ENCODE data around the gene PRRG4.

GRCh38 chr11:32829680-32830412 lies at the start of gene PRRG4:
- TF ChIP-seq MYC (CRISPR knock-in tag; IDR thresholded peaks at IDR 0.05; ENCODE audit: borderline replicate concordance), result no peak
- no peak for TF ChIP-seq CENPT (CRISPR knock-in tag; IDR thresholded peaks at IDR 0.05; ENCODE audit: low read depth)
- TF ChIP-seq SMAD3 (CRISPR knock-in tag; IDR thresholded peaks at IDR 0.05), result no peak
- TF ChIP-seq CTCF (CRISPR knock-in tag; IDR thresholded peaks at IDR 0.05), result no peak
- TF ChIP-seq FOXA1 (IDR thresholded peaks at IDR 0.05), result no peak
- no peak for TF ChIP-seq FOXA1 (CRISPR knock-in tag; IDR thresholded peaks at IDR 0.05)
- no peak for TF ChIP-seq PRDM10 (CRISPR knock-in tag; IDR thresholded peaks at IDR 0.05; ENCODE audit: low read depth)
- TF ChIP-seq FOXJ3 (CRISPR knock-in tag; IDR thresholded peaks at IDR 0.05; ENCODE audit: borderline replicate concordance), result no peak
